IMR-90 (cell line): ENCODE data around the gene NOS3. TPM values are rescaled to one million over a fixed set of nuclear protein-coding genes. Genes with fewer than 3 reads are reported as not detected.

Source experiments
- ATAC-seq: fragments of 200-7000 bp; cut with Tn5 transposase; 2 replicates; pipeline ENCODE4 v1.9.1; 2020; ENCODE audit warnings: low read depth, mild to moderate bottlenecking, moderate library complexity
- BruUV-seq: library from RNA; stranded (reverse); fragments of 400-500 nt; replicated peaks from 2 replicates; lab custom pipeline; 2021; lab: Mats Ljungman, UMichigan
- CTCF ChIA-PET: fragments of 300-600 bp; formaldehyde crosslinking; extraction: SDS; loops from one replicate; lab custom pipeline; 2021; ENCODE audit warnings: antibody characterized with exemption; lab: Yijun Ruan, JAX
- POLR2A ChIA-PET: fragments of 300-600 bp; sonication (Branson Sonifier 250); formaldehyde crosslinking; loops from one replicate; lab custom pipeline; 2022; ENCODE audit warnings: antibody characterized with exemption; ENCODE audit not compliant: unreplicated experiment; lab: Charles Lee
- DNase-seq: peaks from one replicate; pipeline ENCODE4 v3.0.0; 2013
- H2AFZ ChIP-seq: replicated peaks from 2 replicates; pipeline ENCODE3; 2013; ENCODE audit warnings: low read length, mild to moderate bottlenecking; ENCODE audit not compliant: poor library complexity
- H2AK5ac ChIP-seq: 2 replicates; pipeline ENCODE4 v1.6.1; 2013; ENCODE audit warnings: low read depth, low read length, inconsistent platforms
- H2AK9ac ChIP-seq: replicated peaks from 2 replicates; pipeline ENCODE3; 2013; ENCODE audit warnings: mild to moderate bottlenecking, low read depth, low read length, moderate library complexity; ENCODE audit not compliant: poor library complexity
- H2BK120ac ChIP-seq: 2 replicates; pipeline ENCODE4 v1.6.1; 2013; ENCODE audit warnings: low read depth, low read length, inconsistent platforms
- H2BK15ac ChIP-seq: 3 replicates; pipeline ENCODE4 v1.6.1; 2013; ENCODE audit warnings: low read depth, low read length, inconsistent platforms
- H2BK20ac ChIP-seq: 2 replicates; pipeline ENCODE4 v1.6.1; 2013; ENCODE audit warnings: low read depth, mild to moderate bottlenecking, inconsistent platforms, low read length, moderate library complexity
- H2BK5ac ChIP-seq: 2 replicates; pipeline ENCODE4 v1.6.1; 2013; ENCODE audit warnings: mild to moderate bottlenecking, low read depth, low read length, inconsistent platforms; ENCODE audit not compliant: poor library complexity, severe bottlenecking
- H3K14ac ChIP-seq: replicated peaks from 2 replicates; pipeline ENCODE4 v1.6.1; 2013; ENCODE audit warnings: low read depth, low read length, inconsistent platforms
- H3K18ac ChIP-seq: 2 replicates; pipeline ENCODE4 v1.6.1; 2013; ENCODE audit warnings: low read depth, low read length, control low read depth
- H3K23ac ChIP-seq: 2 replicates; pipeline ENCODE4 v1.6.1; 2013; ENCODE audit warnings: low read depth, low read length, inconsistent platforms
- H3K27ac ChIP-seq: 2 replicates; pipeline ENCODE4 v1.5.1; 2013; ENCODE audit warnings: mild to moderate bottlenecking, control low read depth, low read length; ENCODE audit not compliant: insufficient read depth
- H3K27me3 ChIP-seq: 2 replicates; pipeline ENCODE4 v1.6.1; 2013; ENCODE audit warnings: low read length; ENCODE audit not compliant: control insufficient read depth, insufficient read depth
- H3K36me3 ChIP-seq: 2 replicates; pipeline ENCODE4 v1.6.1; 2013; ENCODE audit warnings: low read length, mixed read lengths; ENCODE audit not compliant: control insufficient read depth, insufficient read depth
- H3K4ac ChIP-seq: 2 replicates; pipeline ENCODE4 v1.6.1; 2013; ENCODE audit warnings: low read depth, low read length, inconsistent platforms
- H3K4me1 ChIP-seq: 2 replicates; pipeline ENCODE4 v1.6.1; 2013; ENCODE audit warnings: low read length, mixed read lengths; ENCODE audit not compliant: control insufficient read depth, insufficient read depth
- H3K4me2 ChIP-seq: 2 replicates; pipeline ENCODE4 v1.6.1; 2013; ENCODE audit warnings: low read depth, mild to moderate bottlenecking, control low read depth, low read length, moderate library complexity
- H3K4me3 ChIP-seq: 2 replicates; pipeline ENCODE4 v1.5.1; 2013; ENCODE audit warnings: low read depth, mild to moderate bottlenecking, control low read depth, low read length, moderate library complexity; ENCODE audit not compliant: insufficient read depth
- H3K56ac ChIP-seq: 2 replicates; pipeline ENCODE4 v1.6.1; 2013; ENCODE audit warnings: low read length, inconsistent platforms; ENCODE audit not compliant: insufficient read depth; ENCODE audit errors: extremely low read depth
- H3K79me1 ChIP-seq, 2 experiments: 2 replicates each; pipeline ENCODE4 v1.6.1; 2013; ENCODE audit warnings: low read length in 2 of 2, inconsistent platforms in 1 of 2, low read depth in 1 of 2
- H3K9ac ChIP-seq: 2 replicates; pipeline ENCODE4 v1.6.1; 2013; ENCODE audit warnings: low read depth, low read length, control low read depth
- H3K9me1 ChIP-seq: 2 replicates; pipeline ENCODE4 v1.6.1; 2013; ENCODE audit warnings: low read length, inconsistent platforms; ENCODE audit not compliant: insufficient read depth
- H3K9me3 ChIP-seq: 2 replicates; pipeline ENCODE4 v1.6.1; 2013; ENCODE audit warnings: low read length; ENCODE audit not compliant: control insufficient read depth, insufficient read depth
- H4K20me1 ChIP-seq: 2 replicates; pipeline ENCODE4 v1.6.1; 2013; ENCODE audit warnings: low read length, inconsistent platforms; ENCODE audit not compliant: insufficient read depth
- H4K5ac ChIP-seq: 2 replicates; pipeline ENCODE4 v1.6.1; 2013; ENCODE audit warnings: mild to moderate bottlenecking, low read depth, low read length, control low read depth
- H4K8ac ChIP-seq, 2 experiments: 2 replicates each; pipeline ENCODE4 v1.6.1; 2013; ENCODE audit warnings: low read depth in 2 of 2, low read length in 2 of 2, control low read depth in 1 of 2, inconsistent platforms in 1 of 2
- H4K91ac ChIP-seq: 2 replicates; pipeline ENCODE4 v1.6.1; 2013; ENCODE audit warnings: low read depth, low read length, inconsistent platforms; ENCODE audit not compliant: insufficient read depth
- BHLHE40 ChIP-seq: fragments of 150-350 bp; IDR thresholded peaks from 2 replicates; pipeline ENCODE4 v1.6.1; 2016; ENCODE audit warnings: mild to moderate bottlenecking, low read depth, low read length
- CHD1 ChIP-seq: IDR thresholded peaks from 2 replicates; pipeline ENCODE4 v1.6.1; 2012; ENCODE audit warnings: low read depth, low read length, improper control_type of control experiment
- FOS ChIP-seq: fragments of 150-350 bp; IDR thresholded peaks from 2 replicates; pipeline ENCODE4 v1.6.1; 2016; ENCODE audit warnings: low read depth, low read length
- MAZ ChIP-seq: IDR thresholded peaks from 2 replicates; pipeline ENCODE4 v1.6.1; 2012; ENCODE audit warnings: low read depth, mild to moderate bottlenecking, low read length, improper control_type of control experiment, moderate library complexity, borderline replicate concordance
- MXI1 ChIP-seq: IDR thresholded peaks from 2 replicates; pipeline ENCODE4 v1.6.1; 2012; ENCODE audit warnings: low read depth, mild to moderate bottlenecking, low read length, moderate library complexity, borderline replicate concordance
- NFE2L2 ChIP-seq: fragments of 150-350 bp; IDR thresholded peaks from 2 replicates; pipeline ENCODE4 v1.6.1; 2016; ENCODE audit warnings: low read depth, mild to moderate bottlenecking, low read length
- RAD21 ChIP-seq: IDR thresholded peaks from 2 replicates; pipeline ENCODE4 v1.6.1; 2012; ENCODE audit warnings: low read length, improper control_type of control experiment
- RFX5 ChIP-seq: IDR thresholded peaks from 2 replicates; pipeline ENCODE4 v1.8.0; 2012; ENCODE audit warnings: low read depth, mild to moderate bottlenecking, low read length, moderate library complexity
- SMC3 ChIP-seq: fragments of 150-350 bp; IDR thresholded peaks from 2 replicates; pipeline ENCODE4 v1.6.1; 2016; ENCODE audit warnings: low read depth, mild to moderate bottlenecking, antibody characterized with exemption, low read length, moderate library complexity
- WGBS, 2 experiments: methylation state at CpG; one replicate each; pipeline versions ENCODE4 v1.1.5 to v1.1.7; 2013; ENCODE audit warnings: missing lambda C conversion rate in 2 of 2; ENCODE audit not compliant: insufficient read length in 1 of 2; ENCODE audit errors: extremely low coverage in 2 of 2; 5-methylcytosine and 5-hydroxymethylcytosine counted together
- dilution Hi-C: fragments of 300-500 bp; cut with HindIII; formaldehyde crosslinking; loops from one replicate; pipeline ENCODE4 v1.14.3; 2018; ENCODE audit warnings: low sequenced_read_pairs; ENCODE audit not compliant: unreplicated experiment
- in situ Hi-C: fragments of 300-500 bp; cut with MboI; formaldehyde crosslinking; loops from 3 replicates; pipeline ENCODE4 v1.14.3; 2019; ENCODE audit warnings: low sequenced_read_pairs, inconsistent platforms, mixed read lengths
- intact Hi-C: fragments of 100-400 bp; cut with micrococcal nuclease; formaldehyde crosslinking; loops from 2 replicates; pipeline ENCODE4 v1.10.0; 2022
- polyA plus RNA-seq, 3 experiments: library from polyadenylated mRNA; depleted of rRNA; stranded (reverse); fragments of >200 nt; gene quantifications; 2 replicates each; pipeline ENCODE4 v1.2.3, GENCODE V29; 2012; ENCODE audit warnings: low replicate concordance in 1 of 3
- total RNA-seq: library from RNA; depleted of rRNA; stranded (reverse); fragments of >200 nt; gene quantifications from 2 replicates; pipeline ENCODE4 v1.2.3, GENCODE V29; 2012
- TF ChIP-seq, protein P1 (sequence below): conservative IDR thresholded peaks from 2 replicates; pipeline ENCODE4 v1.5.1; 2012; ENCODE audit warnings: mild to moderate bottlenecking, low read depth, low read length, improper control_type of control experiment
- TF ChIP-seq, protein P2 (sequence below): fragments of 150-350 bp; IDR thresholded peaks from 2 replicates; pipeline ENCODE4 v1.6.1; 2016; ENCODE audit warnings: low read depth, mild to moderate bottlenecking, low read length, moderate library complexity, borderline replicate concordance

Gene NOS3
- total and polyA plus RNA-seq, 2 of the 4 experiments (the other 2 are of a cell fraction): 0.72 to 2.0 TPM

DNA sequence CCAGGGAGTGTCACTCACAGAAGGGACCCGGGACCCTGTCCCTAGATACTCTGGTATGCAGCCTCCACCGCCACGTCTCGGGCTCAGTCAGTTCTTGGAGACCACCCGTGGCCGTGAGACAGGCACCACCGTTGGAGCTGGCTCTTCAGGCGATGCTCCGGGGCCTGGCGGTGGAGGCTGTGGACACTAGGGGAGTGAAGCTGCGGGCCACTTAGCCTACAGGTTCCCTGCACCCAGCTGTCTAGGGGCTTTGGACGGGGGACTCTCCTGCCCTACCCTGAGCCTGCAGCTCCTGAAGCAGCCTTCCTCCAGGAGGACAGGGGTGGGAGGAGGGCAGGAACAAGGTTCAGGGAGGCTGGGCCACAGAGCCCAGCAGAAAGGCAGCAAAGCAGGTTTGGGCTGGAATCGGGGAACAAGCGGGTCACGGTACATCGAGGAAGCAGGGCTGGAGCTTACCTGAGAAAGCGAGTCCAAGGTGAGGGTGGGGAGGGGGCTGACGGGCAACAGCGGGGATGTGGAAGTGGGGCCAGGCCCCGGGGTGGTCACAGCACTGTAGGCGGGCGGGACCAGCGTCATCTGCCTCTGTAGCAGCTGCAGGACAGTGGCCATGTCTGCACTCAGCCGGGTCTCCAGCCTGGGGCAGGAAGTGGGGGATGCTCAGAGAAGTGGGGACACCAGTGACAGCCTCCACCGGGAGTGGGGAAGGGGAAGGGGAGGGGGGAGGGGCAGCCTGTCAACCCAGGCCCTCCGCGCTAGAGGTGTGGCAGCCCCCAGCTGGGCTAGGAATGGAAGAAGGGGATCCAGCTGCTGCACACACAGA, 44.2 kb upstream of the NOS3 start:
- no peak overlapping the region for H3K9ac ChIP-seq
- no peak overlapping the region for H2BK120ac ChIP-seq
- no peak overlapping the region for H3K14ac ChIP-seq
- ChIA-PET POLR2A (no interaction called here), CTCF (no interaction called here)
- intact Hi-C loops: no loop called here
- no peak overlapping the region for H2AFZ ChIP-seq
- in situ Hi-C loops: no loop called here
- dilution Hi-C loops: no loop called here
- WGBS, 2 experiments: 93% methylated on average over 10 of the region's 27 CpGs; no CpG with 5 or more reads in 1 of the 2 experiments
- H3K9me3 ChIP-seq: no peaks in the 10 kb centered on the region
- no peak overlapping the region for H4K5ac ChIP-seq
- no peak overlapping the region for H3K4ac ChIP-seq
- H2BK15ac ChIP-seq: no peak overlapping the region
- no peak for TF ChIP-seq RFX5
- no peak for TF ChIP-seq MXI1
- TF ChIP-seq RAD21: no peak
- TF ChIP-seq CHD1: no peak
- TF ChIP-seq, protein P1, sequence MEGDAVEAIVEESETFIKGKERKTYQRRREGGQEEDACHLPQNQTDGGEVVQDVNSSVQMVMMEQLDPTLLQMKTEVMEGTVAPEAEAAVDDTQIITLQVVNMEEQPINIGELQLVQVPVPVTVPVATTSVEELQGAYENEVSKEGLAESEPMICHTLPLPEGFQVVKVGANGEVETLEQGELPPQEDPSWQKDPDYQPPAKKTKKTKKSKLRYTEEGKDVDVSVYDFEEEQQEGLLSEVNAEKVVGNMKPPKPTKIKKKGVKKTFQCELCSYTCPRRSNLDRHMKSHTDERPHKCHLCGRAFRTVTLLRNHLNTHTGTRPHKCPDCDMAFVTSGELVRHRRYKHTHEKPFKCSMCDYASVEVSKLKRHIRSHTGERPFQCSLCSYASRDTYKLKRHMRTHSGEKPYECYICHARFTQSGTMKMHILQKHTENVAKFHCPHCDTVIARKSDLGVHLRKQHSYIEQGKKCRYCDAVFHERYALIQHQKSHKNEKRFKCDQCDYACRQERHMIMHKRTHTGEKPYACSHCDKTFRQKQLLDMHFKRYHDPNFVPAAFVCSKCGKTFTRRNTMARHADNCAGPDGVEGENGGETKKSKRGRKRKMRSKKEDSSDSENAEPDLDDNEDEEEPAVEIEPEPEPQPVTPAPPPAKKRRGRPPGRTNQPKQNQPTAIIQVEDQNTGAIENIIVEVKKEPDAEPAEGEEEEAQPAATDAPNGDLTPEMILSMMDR: no peak
- no peak for TF ChIP-seq BHLHE40
- TF ChIP-seq FOS: no peak
- no peak for TF ChIP-seq SMC3
- TF ChIP-seq, protein P2, sequence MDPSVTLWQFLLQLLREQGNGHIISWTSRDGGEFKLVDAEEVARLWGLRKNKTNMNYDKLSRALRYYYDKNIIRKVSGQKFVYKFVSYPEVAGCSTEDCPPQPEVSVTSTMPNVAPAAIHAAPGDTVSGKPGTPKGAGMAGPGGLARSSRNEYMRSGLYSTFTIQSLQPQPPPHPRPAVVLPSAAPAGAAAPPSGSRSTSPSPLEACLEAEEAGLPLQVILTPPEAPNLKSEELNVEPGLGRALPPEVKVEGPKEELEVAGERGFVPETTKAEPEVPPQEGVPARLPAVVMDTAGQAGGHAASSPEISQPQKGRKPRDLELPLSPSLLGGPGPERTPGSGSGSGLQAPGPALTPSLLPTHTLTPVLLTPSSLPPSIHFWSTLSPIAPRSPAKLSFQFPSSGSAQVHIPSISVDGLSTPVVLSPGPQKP: no peak
- no peak for TF ChIP-seq MAZ
- TF ChIP-seq NFE2L2: no peak
- H2BK5ac ChIP-seq: no peak overlapping the region
- peaks cover 8% of the 10 kb centered on the region; the same call in 1 of the 2 replicates for H3K36me3 ChIP-seq
- H3K4me1 ChIP-seq: peaks cover 3% of the 10 kb centered on the region; the same call in 1 of the 2 replicates
- no peak overlapping the region for H2AK9ac ChIP-seq
- H3K27me3 ChIP-seq: no peaks in the 10 kb centered on the region
- H4K91ac ChIP-seq: no peak overlapping the region
- H3K9me1 ChIP-seq: no peaks in the 10 kb centered on the region
- no peak for ATAC-seq
- no peak overlapping the region for H3K56ac ChIP-seq
- no peak overlapping the region for H3K4me2 ChIP-seq
- H4K20me1 ChIP-seq: no peaks in the 10 kb centered on the region; the same call in 1 of the 2 replicates
- H4K8ac ChIP-seq: no peak overlapping the region
- no peak overlapping the region for H2BK20ac ChIP-seq
- H2AK5ac ChIP-seq: no peak overlapping the region
- H3K18ac ChIP-seq: no peak overlapping the region
- no peak overlapping the region for H3K27ac ChIP-seq
- no TSS peak for BruUV-seq
- no peak overlapping the region for H3K4me3 ChIP-seq
- H3K79me1 ChIP-seq: no peaks in the 10 kb centered on the region
- no peak for DNase-seq
- H3K23ac ChIP-seq: no peak overlapping the region
